Measurements from ENCODE around the gene DNTT. TPM values are rescaled to one million over a fixed set of nuclear protein-coding genes. Genes with fewer than 3 reads are reported as not detected.

Gene DNTT
- total and polyA plus RNA-seq, 2 of the 13 experiments (the other 11 are each of a cell fraction or from before 2014, with no cell fraction given): not detected

- TF ChIP-seq REXO4 (CRISPR knock-in tag; IDR thresholded peaks at IDR 0.05; ENCODE audit: borderline replicate concordance) (no peak), AGO2 (optimal IDR thresholded peaks at IDR 0.05; ENCODE audit: low read depth, low read length) (no peak), ATRX (CRISPR knock-in tag; IDR thresholded peaks at IDR 0.05; ENCODE audit: borderline replicate concordance) (no peak), MIER3 (CRISPR knock-in tag; IDR thresholded peaks at IDR 0.05; ENCODE audit: borderline replicate concordance) (no peak)
Measured at GRCh38 chr10:96298362-96298761, 5.9 kb upstream of the DNTT start (continued).

GRCh38 chr10:96299383-96299782 lies 4.9 kb upstream of the DNTT start:
- no peak overlapping the region for H3K27ac ChIP-seq (ENCODE audit: extremely low read length, insufficient read depth, low read length)
- BruUV-seq (replicated peaks): no TSS peak
- H3K36me3 ChIP-seq (replicated peaks in 1 of 2; ENCODE audit: control insufficient read depth in 1 of 2, insufficient read depth in 2 of 2, low read length in 2 of 2): no peaks in the 10 kb centered on the region
- H4K20me1 ChIP-seq (ENCODE audit: insufficient read depth, low read length): no peaks in the 10 kb centered on the region
- peaks cover 1 to 16% of the 10 kb centered on the region in 2 experiments; a peak in 4 of 5 replicates for H3K27me3 ChIP-seq (ENCODE audit: control insufficient read depth in 1 of 2, insufficient read depth in 2 of 2, low read length in 2 of 2)
- no peak overlapping the region for H3K9ac ChIP-seq (ENCODE audit: insufficient read depth, low read depth, low read length)
- TF ChIP-seq CHD2 (IDR thresholded peaks at IDR 0.05; ENCODE audit: low read depth, low read length) (no peak), MXI1 (IDR thresholded peaks at IDR 0.05; ENCODE audit: borderline replicate concordance, low read depth, low read length) (no peak), IRF2 (CRISPR knock-in tag; IDR thresholded peaks at IDR 0.05) (no peak), SYNCRIP (IDR thresholded peaks at IDR 0.05; ENCODE audit: insufficient read depth, low read depth, low read length) (no peak), ZNF609 (CRISPR knock-in tag; IDR thresholded peaks at IDR 0.05; ENCODE audit: borderline replicate concordance) (no peak), GABPB1 (CRISPR knock-in tag; IDR thresholded peaks at IDR 0.05) (no peak), SMC3 (IDR thresholded peaks at IDR 0.05; ENCODE audit: low read length) (no peak), ZNF580 (CRISPR knock-in tag; IDR thresholded peaks at IDR 0.05; ENCODE audit: borderline replicate concordance, low read depth) (no peak)
- H3K4me3 ChIP-seq (replicated peaks in 1 of 3; ENCODE audit: insufficient read depth in 1 of 3, low read depth in 2 of 3, low read length in 3 of 3): no peak overlapping the region
- no peak overlapping the region for H3K4me2 ChIP-seq (ENCODE audit: low read depth, low read length)
- intact Hi-C loops (cut with micrococcal nuclease; ENCODE audit: unreplicated experiment): no loop called here
- ATAC-seq (no peak), DNase-seq (ENCODE audit: low spot score) (no peak), FAIRE-seq (no peak)
- ChIA-PET POLR2A (no interaction called here), CTCF (ENCODE audit: low intra/inter-chr PET ratio, low total read pairs) (no interaction called here)
- in situ Hi-C loops (cut with HindIII; ENCODE audit: extremely low pct_ligation_motif_present, low pct_unique_long_range_greater_than_20kb): loop anchor here (5.0 kb wide), 2 partner anchors 72 to 282 kb away; no protein-coding TSS in a partner anchor
- no peaks in the 10 kb centered on the region for H3K79me2 ChIP-seq (ENCODE audit: insufficient read depth, low read length)
- H2AFZ ChIP-seq (ENCODE audit: low read length): no peak overlapping the region
- no peaks in the 10 kb centered on the region for H3K4me1 ChIP-seq (ENCODE audit: insufficient read depth, low read length)
- H3K9me3 ChIP-seq (ENCODE audit: low read length): no peaks in the 10 kb centered on the region
- 1% methylated on average over 5 of the region's 5 CpGs for WGBS (ENCODE audit: low lambda C conversion rate)
